Lower leg skin (tissue), 4 donors: Measurements from ENCODE around the gene DUSP22. TPM values are rescaled to one million over a fixed set of nuclear protein-coding genes. Genes with fewer than 3 reads are reported as not detected.

Experiments used
- DNase-seq, 2 donors: peaks; one replicate each; pipeline ENCODE4 v3.0.0-alpha.2; 2019; ENCODE audit warnings: low spot score in 2 of 2
- H3K4me3 ChIP-seq: fragments of 200-600 bp; sonication (generic); 2 replicates; pipeline ENCODE4 v1.5.1; 2017; ENCODE audit warnings: mild to moderate bottlenecking, low read depth; ENCODE audit not compliant: poor library complexity, severe bottlenecking
- POLR2A ChIP-seq, 2 donors: fragments of 450-650 bp; IDR thresholded peaks; one replicate each; pipeline ENCODE4 v1.6.1; 2016 to 2017; ENCODE audit warnings: antibody characterized with exemption in 2 of 2, mild to moderate bottlenecking in 1 of 2, moderate library complexity in 1 of 2
- WGBS, 2 donors: methylation state at CpG; one replicate each; pipeline ENCODE4 v1.1.5; 2018; 5-methylcytosine and 5-hydroxymethylcytosine counted together
- intact Hi-C: fragments of 100-400 bp; cut with DNase I; formaldehyde crosslinking; loops from one replicate; pipeline ENCODE4 v1.15.0; 2023; ENCODE audit warnings: low total_unique reads
- total RNA-seq, 4 donors: library from RNA; depleted of rRNA; stranded (reverse); fragments of >200 nt; gene quantifications; one replicate each; pipeline ENCODE4 v1.1.0, GENCODE V29; 2016
- TF ChIP-seq, protein P1 (sequence below), 3 donors: fragments of 450-650 bp; IDR thresholded peaks; one replicate each; pipeline ENCODE4 v1.5.1; 2016; ENCODE audit warnings: antibody characterized with exemption in 3 of 3, mild to moderate bottlenecking in 3 of 3, moderate library complexity in 2 of 3

DUSP22 gene
- total RNA-seq, 4 donors from 2014 or later: 53.2 to 81.1 (median 63.4) TPM

DNA sequence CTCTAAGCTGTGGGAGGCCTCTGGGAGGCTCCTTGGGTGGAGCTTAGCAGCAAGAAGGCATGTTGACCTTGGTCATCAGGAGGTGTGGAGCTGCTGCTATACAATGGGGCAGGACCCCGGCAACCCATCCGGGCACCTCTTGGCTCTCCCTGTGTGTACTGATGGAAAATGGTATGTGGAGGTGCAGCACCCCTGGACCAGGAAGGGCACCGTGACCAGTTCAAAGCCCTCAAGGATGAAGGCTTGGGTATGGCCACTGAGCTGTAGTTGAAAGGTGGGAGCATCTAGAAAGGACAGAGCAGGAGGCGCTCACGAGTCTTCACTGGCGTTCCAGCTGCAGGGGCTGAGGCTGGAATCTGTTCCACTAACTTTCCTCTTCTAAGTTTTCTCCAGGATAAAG lies 92.6 kb downstream of the DUSP22 start:
- intact Hi-C loops: no loop called here
- TF ChIP-seq, protein P1, sequence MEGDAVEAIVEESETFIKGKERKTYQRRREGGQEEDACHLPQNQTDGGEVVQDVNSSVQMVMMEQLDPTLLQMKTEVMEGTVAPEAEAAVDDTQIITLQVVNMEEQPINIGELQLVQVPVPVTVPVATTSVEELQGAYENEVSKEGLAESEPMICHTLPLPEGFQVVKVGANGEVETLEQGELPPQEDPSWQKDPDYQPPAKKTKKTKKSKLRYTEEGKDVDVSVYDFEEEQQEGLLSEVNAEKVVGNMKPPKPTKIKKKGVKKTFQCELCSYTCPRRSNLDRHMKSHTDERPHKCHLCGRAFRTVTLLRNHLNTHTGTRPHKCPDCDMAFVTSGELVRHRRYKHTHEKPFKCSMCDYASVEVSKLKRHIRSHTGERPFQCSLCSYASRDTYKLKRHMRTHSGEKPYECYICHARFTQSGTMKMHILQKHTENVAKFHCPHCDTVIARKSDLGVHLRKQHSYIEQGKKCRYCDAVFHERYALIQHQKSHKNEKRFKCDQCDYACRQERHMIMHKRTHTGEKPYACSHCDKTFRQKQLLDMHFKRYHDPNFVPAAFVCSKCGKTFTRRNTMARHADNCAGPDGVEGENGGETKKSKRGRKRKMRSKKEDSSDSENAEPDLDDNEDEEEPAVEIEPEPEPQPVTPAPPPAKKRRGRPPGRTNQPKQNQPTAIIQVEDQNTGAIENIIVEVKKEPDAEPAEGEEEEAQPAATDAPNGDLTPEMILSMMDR (IDR thresholded peaks at IDR 0.05): no peak
- peak in 1 of 2 donors; percentile 77 for DNase-seq
- H3K4me3 ChIP-seq: no peak overlapping the region
- WGBS, 2 donors: 90 to 95% methylated on average over 6 of the region's 6 CpGs

DNA sequence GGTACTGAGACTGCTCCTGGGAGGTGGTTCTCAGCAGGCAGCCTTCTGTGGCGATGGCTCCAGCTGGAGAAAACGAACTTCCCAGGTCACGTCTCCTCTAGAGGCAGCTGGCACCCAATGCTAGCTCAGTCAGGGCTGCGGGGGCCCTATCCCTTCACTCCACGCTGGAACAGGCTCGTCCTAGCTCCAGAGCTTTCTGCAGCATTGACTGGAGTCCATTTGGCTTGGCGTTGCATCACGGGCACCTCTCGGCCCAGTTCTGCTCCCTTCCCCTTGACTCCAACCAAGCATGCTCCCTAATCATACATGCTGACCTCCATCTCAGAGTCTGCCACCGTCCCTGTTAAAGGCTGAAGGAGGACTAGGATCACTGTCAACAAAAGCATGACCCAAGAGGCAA lies 93.3 kb downstream of the DUSP22 start:
- intact Hi-C loops: no loop called here
- peak in 1 of 2 donors; percentile 68 for DNase-seq
- TF ChIP-seq, protein P1 (IDR thresholded peaks at IDR 0.05): no peak
- TF ChIP-seq POLR2A (IDR thresholded peaks at IDR 0.05): no peak
- no peak overlapping the region for H3K4me3 ChIP-seq
- WGBS, 2 donors: 87 to 90% methylated on average over 10 of the region's 10 CpGs

DNA sequence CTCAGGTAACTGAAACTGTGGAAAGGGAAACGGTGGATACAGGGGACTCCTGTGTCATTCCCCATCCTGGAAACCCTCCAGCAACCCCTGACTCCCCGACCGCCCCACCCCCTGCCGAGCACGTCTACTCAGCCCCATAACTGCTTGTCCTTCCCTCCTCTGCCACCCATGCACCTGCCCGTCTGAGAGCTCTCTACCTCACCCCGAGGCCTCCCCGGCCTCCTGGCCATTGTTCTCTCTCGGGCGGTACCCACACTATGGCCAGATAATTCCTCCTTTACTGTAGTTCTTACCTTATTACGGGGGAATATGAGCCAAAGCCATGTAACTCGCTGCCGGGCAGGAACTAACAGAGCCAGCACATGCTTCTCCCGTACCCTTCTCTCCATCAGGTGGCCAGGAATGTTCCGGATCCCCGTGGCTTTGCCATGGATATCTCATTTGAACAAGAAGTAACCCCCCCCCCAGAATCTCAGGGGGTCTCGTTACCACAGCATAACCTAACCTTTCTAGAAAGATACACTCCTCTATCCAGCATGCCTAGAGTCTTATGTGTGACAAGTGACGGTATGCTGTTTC lies 94.5 kb downstream of the DUSP22 start:
- TF ChIP-seq, protein P1 (IDR thresholded peaks at IDR 0.05): no peak
- TF ChIP-seq POLR2A (IDR thresholded peaks at IDR 0.05): no peak
- DNase-seq: no peak
- intact Hi-C loops: no loop called here
- WGBS, 2 donors: 84 to 87% methylated on average over 18 of the region's 18 CpGs
- no peak overlapping the region for H3K4me3 ChIP-seq

DNA sequence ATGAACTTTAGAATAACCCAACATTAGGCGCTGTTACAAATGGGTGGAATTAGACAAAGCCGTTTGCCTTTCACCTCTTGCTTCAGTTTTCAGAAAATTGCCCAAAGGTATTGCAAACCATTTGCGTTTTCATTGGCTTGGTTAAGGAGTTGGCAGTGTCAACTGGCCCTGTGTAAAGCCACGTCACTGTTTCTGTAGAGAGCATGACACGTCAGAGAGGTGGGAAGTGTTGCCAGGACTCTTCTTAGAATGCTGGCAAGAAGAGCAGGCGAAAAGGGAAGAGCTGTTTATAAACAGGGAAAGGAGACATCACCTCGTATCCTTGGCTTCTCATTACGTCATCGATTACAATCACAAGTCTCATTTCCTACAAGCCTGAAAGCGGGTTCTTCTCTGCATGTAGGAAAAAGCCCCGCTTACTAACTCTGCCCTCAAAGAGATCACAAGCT lies 95.0 kb downstream of the DUSP22 start:
- TF ChIP-seq, protein P1 (IDR thresholded peaks at IDR 0.05): no peak
- H3K4me3 ChIP-seq: no peak overlapping the region
- intact Hi-C loops: no loop called here
- 39 to 51% methylated on average over 11 of the region's 11 CpGs for WGBS, 2 donors
- no peak for DNase-seq

DNA sequence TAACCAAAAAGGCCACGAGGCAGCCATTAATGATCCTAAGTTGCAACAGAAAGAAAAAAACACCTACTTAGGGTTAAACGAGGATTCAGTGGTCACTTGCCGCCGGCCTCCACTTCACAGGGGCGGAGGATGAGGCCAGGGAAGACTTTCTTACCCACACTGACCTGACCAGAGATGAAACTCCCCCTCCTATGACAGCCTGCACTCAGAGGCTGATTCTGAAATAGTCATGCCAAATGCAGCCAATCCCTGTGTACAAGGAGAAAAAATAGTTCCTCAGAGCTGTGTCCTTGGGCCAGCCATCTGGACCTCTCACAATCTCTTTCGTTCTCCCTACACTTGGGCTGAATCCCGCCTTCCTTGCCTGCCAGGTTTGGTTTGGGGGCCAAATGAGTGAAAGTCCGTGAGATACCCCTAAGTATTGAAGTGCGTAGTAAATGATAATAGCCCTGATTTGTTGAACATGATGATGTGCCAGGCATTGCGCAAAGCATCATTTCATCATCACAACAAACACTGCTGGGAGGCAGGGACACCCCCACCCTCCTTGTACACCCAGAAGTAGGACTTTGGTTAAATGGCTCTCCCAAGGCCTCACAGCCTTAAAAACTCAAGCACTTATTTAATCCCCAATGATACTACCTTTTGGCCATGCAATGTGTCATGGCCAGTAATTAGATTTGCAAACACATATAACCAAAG lies 96.1 kb downstream of the DUSP22 start:
- intact Hi-C loops: no loop called here
- TF ChIP-seq, protein P1 (IDR thresholded peaks at IDR 0.05): no peak
- no peak for TF ChIP-seq POLR2A (IDR thresholded peaks at IDR 0.05)
- peak in 1 of 2 donors; percentile 87 for DNase-seq
- 76 to 81% methylated on average over 10 of the region's 10 CpGs for WGBS, 2 donors
- H3K4me3 ChIP-seq: no peak overlapping the region
